GM12878 (cell line): Measurements from ENCODE around the gene TMEM97. TPM values are rescaled to one million over a fixed set of nuclear protein-coding genes. Genes with fewer than 3 reads are reported as not detected.
A peak's percentile ranks its signal among the peaks of the same experiment; 100 is the strongest.

ENCODE experiments used
- ATAC-seq: fragments of 200-7000 bp; cut with Tn5 transposase; 3 replicates; pipeline ENCODE4 v1.9.1; 2020; ENCODE audit warnings: mild to moderate bottlenecking, moderate library complexity
- BruUV-seq: library from RNA; stranded (reverse); fragments of 400-500 nt; replicated peaks from 2 replicates; lab custom pipeline; 2021; lab: Mats Ljungman, UMichigan
- CTCF ChIA-PET: fragments of 300-600 bp; sonication (Branson Sonifier 250); formaldehyde crosslinking; extraction: SDS; loops from one replicate; lab custom pipeline; 2021; ENCODE audit warnings: inconsistent platforms; lab: Yijun Ruan, JAX
- POLR2A ChIA-PET: fragments of 350-600 bp; formaldehyde crosslinking; extraction: SDS; loops from one replicate; lab custom pipeline; 2021; ENCODE audit warnings: inconsistent platforms; lab: Charles Lee
- RAD21 ChIA-PET: fragments of 300-600 bp; sonication (Branson Sonifier 250); formaldehyde crosslinking; loops from one replicate; lab custom pipeline; 2023; ENCODE audit warnings: antibody characterized with exemption; ENCODE audit not compliant: unreplicated experiment; lab: Charles Lee
- SMC1A ChIA-PET: fragments of 300-600 bp; sonication (Branson Sonifier 250); formaldehyde crosslinking; loops from one replicate; lab custom pipeline; 2023; ENCODE audit not compliant: unreplicated experiment, uncharacterized antibody; lab: Charles Lee
- DNase-seq: peaks from one replicate; pipeline ENCODE4 v3.0.0-alpha.2; 2011; ENCODE audit warnings: low read depth, low spot score
- FAIRE-seq: peaks from 3 replicates; lab custom pipeline; 2011; peaks lifted over from hg19 to GRCh38; lab: Jason Lieb, UNC
- H2AFZ ChIP-seq: 2 replicates; pipeline ENCODE4 v1.6.0; 2011; ENCODE audit warnings: low read depth, low read length, control low read depth; ENCODE audit not compliant: control insufficient read depth
- H3K27ac ChIP-seq: 2 replicates; pipeline ENCODE4 v1.5.1; 2011; ENCODE audit warnings: control low read depth; ENCODE audit not compliant: control insufficient read depth, insufficient read depth
- H3K27me3 ChIP-seq, 2 experiments: replicated peaks in 1 of 2; 2 replicates each; pipeline versions ENCODE4 v1.6.0 to v1.6.1; 2011; ENCODE audit warnings: low read length in 1 of 2; ENCODE audit not compliant: control insufficient read depth in 2 of 2, insufficient read depth in 2 of 2
- H3K36me3 ChIP-seq, 2 experiments: 2 replicates each; pipeline ENCODE4 v1.5.1; 2011; ENCODE audit warnings: low read length in 1 of 2; ENCODE audit not compliant: control insufficient read depth in 2 of 2, insufficient read depth in 2 of 2
- H3K4me1 ChIP-seq: 2 replicates; pipeline ENCODE4 v1.6.1; 2011; ENCODE audit warnings: mild to moderate bottlenecking, low read length, moderate library complexity, mixed read lengths; ENCODE audit not compliant: control insufficient read depth, insufficient read depth
- H3K4me2 ChIP-seq: 2 replicates; pipeline ENCODE4 v1.6.0; 2011; ENCODE audit warnings: control low read depth; ENCODE audit not compliant: control insufficient read depth, insufficient read depth
- H3K4me3 ChIP-seq: fragments of 200-600 bp; sonication (generic); 2 replicates; pipeline ENCODE4 v1.5.1; 2016
- H3K79me2 ChIP-seq: 2 replicates; pipeline ENCODE4 v1.6.0; 2011; ENCODE audit warnings: low read length; ENCODE audit not compliant: control insufficient read depth, insufficient read depth
- H3K9ac ChIP-seq: 2 replicates; pipeline ENCODE4 v1.8.0; 2011; ENCODE audit warnings: low read length, control low read depth, mixed read lengths; ENCODE audit not compliant: control insufficient read depth, insufficient read depth
- H3K9me3 ChIP-seq: replicated peaks from 3 replicates; pipeline ENCODE4 v1.5.1; 2011; ENCODE audit warnings: mild to moderate bottlenecking, low read length; ENCODE audit not compliant: control insufficient read depth, insufficient read depth
- H4K20me1 ChIP-seq: 2 replicates; pipeline ENCODE4 v1.6.0; 2011; ENCODE audit not compliant: control insufficient read depth, insufficient read depth
- ATF3 ChIP-seq: IDR thresholded peaks from 2 replicates; pipeline ENCODE4 v1.6.1; 2011; ENCODE audit warnings: low read depth, mild to moderate bottlenecking, low read length, moderate library complexity, borderline replicate concordance; ENCODE audit errors: extremely low read depth
- PAX8 ChIP-seq: fragments of 450-650 bp; IDR thresholded peaks from 2 replicates; pipeline ENCODE4 v1.6.1; 2017; ENCODE audit warnings: mild to moderate bottlenecking, moderate library complexity
- PKNOX1 ChIP-seq: fragments of 450-650 bp; IDR thresholded peaks from 2 replicates; pipeline ENCODE4 v1.6.1; 2016; ENCODE audit warnings: mild to moderate bottlenecking
- POLR2A ChIP-seq: IDR thresholded peaks from 2 replicates; pipeline ENCODE4 v1.6.1; 2011; ENCODE audit warnings: low read depth, mild to moderate bottlenecking, low read length
- YY1 ChIP-seq: IDR thresholded peaks from 2 replicates; pipeline ENCODE4 v1.6.1; 2011; ENCODE audit warnings: low read depth, mild to moderate bottlenecking, low read length
- ZNF384 ChIP-seq: IDR thresholded peaks from 2 replicates; pipeline ENCODE4 v1.6.1; 2012; ENCODE audit warnings: low read depth, mild to moderate bottlenecking, low read length, improper control_type of control experiment, borderline replicate concordance
- ZZZ3 ChIP-seq: IDR thresholded peaks from 2 replicates; pipeline ENCODE4 v1.6.1; 2011; ENCODE audit warnings: low read depth; ENCODE audit not compliant: control insufficient read depth, insufficient read length
- WGBS: methylation state at CpG from one replicate; pipeline ENCODE4 v1.1.6; 2016; ENCODE audit warnings: low lambda C conversion rate; ENCODE audit not compliant: insufficient replicate concordance, insufficient coverage; ENCODE audit errors: missing lambda C conversion rate; 5-methylcytosine and 5-hydroxymethylcytosine counted together
- in situ Hi-C: fragments of 300-500 bp; cut with MboI; formaldehyde crosslinking; loops from 9 replicates; pipeline ENCODE4 v1.14.3; 2018; ENCODE audit warnings: mixed read lengths
- intact Hi-C: fragments of 100-400 bp; cut with micrococcal nuclease; formaldehyde crosslinking; loops from one replicate; pipeline ENCODE4 v1.14.2; 2022; ENCODE audit not compliant: unreplicated experiment
- polyA plus RNA-seq, 11 experiments: library from polyadenylated mRNA; depleted of rRNA in 4 of 11; unstranded in 6 of 11; stranded (reverse) in 5 of 11; fragments of >200 nt; fragmentation: Nextera tagmentation in 4 of 11; fragmentation: Illumina TruSeq in 1 of 11; extraction: Ambion mirVana in 4 of 11; extraction: Trizol in 1 of 11; gene quantifications; 1 replicate in 1 of 11; 2 replicates in 10 of 11; pipeline versions ENCODE4 v1.2.1 to v1.2.3, GENCODE V29; 2011 to 2016; ENCODE audit warnings: inconsistent platforms in 2 of 11, missing spikeins in 2 of 11, low read depth in 1 of 11
- total RNA-seq, 4 experiments: library from RNA; depleted of rRNA in 3 of 4; stranded (reverse); fragments of >200 nt in 3 of 4; fragmentation: Illumina TruSeq in 1 of 4; extraction: Trizol in 1 of 4; gene quantifications; 2 replicates each; pipeline versions ENCODE4 v1.2.1 to v1.2.3, GENCODE V29; 2013 to 2021

The TMEM97 gene
- total and polyA plus RNA-seq, 10 of the 15 experiments (the other 5 are each of a cell fraction or from before 2014, with no cell fraction given), result 58.0 to 134 (median 86.0) TPM

GRCh38 chr17:28317966-28318758 lies 838 bp upstream of the TMEM97 start:
- SMC1A ChIA-PET, result interaction anchor here (0.8 to 2.2 kb wide), 3 partner anchors 10 to 17 kb away, joined by 3 to 12 read pairs (median 3); partner anchors contain the start of genes IFT20 and TNFAIP1
- BruUV-seq, result TSS peak; percentile 92
- 21% methylated on average over 36 of the region's 40 CpGs for WGBS
- FAIRE-seq (no peak), ATAC-seq (peak; percentile 22)
- peak overlapping the region; percentile 77 for H2AFZ ChIP-seq
- H3K9me3 ChIP-seq, result no peaks in the 10 kb centered on the region
- peak overlapping the region; percentile 77 for H3K9ac ChIP-seq
- CTCF ChIA-PET, result interaction anchor here (1.1 to 4.0 kb wide), 2 partner anchors 17 to 85 kb away, joined by 4 to 29 read pairs; partner anchors contain the start of genes IFT20 and TNFAIP1
- H3K27me3 ChIP-seq, result no peaks in the 10 kb centered on the region
- intact Hi-C loops, result loop anchor here (10.0 kb wide), 1 partner anchor 263 kb away; no protein-coding TSS in a partner anchor
- POLR2A ChIA-PET, result interaction anchor here (0.6 to 2.7 kb wide), 4 partner anchors 18 to 239 kb away, joined by 3 to 13 read pairs (median 4); partner anchors contain the start of genes IFT20 and TNFAIP1
- no peak for TF ChIP-seq PKNOX1
- 0 out of 2 replicates have a peak, but pooled peaks have one; percentile 16 for TF ChIP-seq YY1
- no peak for TF ChIP-seq PAX8
- TF ChIP-seq POLR2A, result 0 out of 2 replicates have a peak, but pooled peaks have one; percentile 12
- no peak for TF ChIP-seq ZZZ3
- TF ChIP-seq ATF3, result no peak
- no peak for TF ChIP-seq ZNF384
- TF ChIP-seq, all 136 proteins: peak for 2
- Histone ChIP-seq H3K4me1 (no peaks in the 10 kb centered on the region; the same call in 1 of the 2 replicates), H3K79me2 (peaks cover 41% of the 10 kb centered on the region), H3K4me2 (peak overlapping the region; percentile 71), H3K4me3 (peak overlapping the region; percentile 68), H3K36me3 (no peaks in the 10 kb centered on the region; a peak in 2 of 4 replicates), H3K27ac (peak overlapping the region; percentile 55; the same call in 1 of the 2 replicates), H4K20me1 (no peaks in the 10 kb centered on the region)
- in situ Hi-C loops, result no loop called here
- DNase-seq, result no peak
- RAD21 ChIA-PET, result interaction anchor here (1.0 to 4.0 kb wide), 2 partner anchors 17 kb away, joined by 5 to 19 read pairs; partner anchors contain the start of genes IFT20 and TNFAIP1
